ENCODE data around the gene DOK5. TPM values are rescaled to one million over a fixed set of nuclear protein-coding genes. Genes with fewer than 3 reads are reported as not detected.

Gene DOK5
- total RNA-seq, 1 donor from 2014 or later = 3.0 TPM

GRCh38 chr20:54494303-54495006, 19.1 kb downstream of the DOK5 start:
- DNase-seq (ENCODE audit: missing footprints) = no peak
- intact Hi-C loops (cut with DNase I) = no loop called here
- ATAC-seq = no peak

GRCh38 chr20:54497931-54498718, 22.7 kb downstream of the DOK5 start:
- intact Hi-C loops (cut with DNase I) = no loop called here
- no peak for ATAC-seq

GRCh38 chr20:54499111-54499510, 23.7 kb downstream of the DOK5 start:
- no peak for ATAC-seq
- intact Hi-C loops (cut with DNase I) = no loop called here
- no peak for DNase-seq (ENCODE audit: missing footprints)

More at GRCh38 chr20:54497931-54498718, 22.7 kb downstream of the DOK5 start:
- no peak for DNase-seq (ENCODE audit: missing footprints)

- DNase-seq (ENCODE audit: missing footprints) = no peak
- no peak for ATAC-seq
- intact Hi-C loops (cut with DNase I) = no loop called here
These were observed 26.8 kb downstream of the DOK5 start for GRCh38 chr20:54502179-54502578.

GRCh38 chr20:54506643-54507042, 31.2 kb downstream of the DOK5 start:
- intact Hi-C loops (cut with DNase I) = no loop called here
- DNase-seq (ENCODE audit: missing footprints) = no peak
- no peak for ATAC-seq

- ATAC-seq = no peak
- DNase-seq (ENCODE audit: missing footprints) = peak; percentile 55
- intact Hi-C loops (cut with DNase I) = no loop called here
These were observed 35.2 kb downstream of the DOK5 start for GRCh38 chr20:54510541-54511129.

- no peak for ATAC-seq
These were observed 37.3 kb downstream of the DOK5 start for GRCh38 chr20:54512694-54513093.

GRCh38 chr20:54514028-54514607, 38.7 kb downstream of the DOK5 start:
- intact Hi-C loops (cut with DNase I) = no loop called here
- ATAC-seq = no peak

More at GRCh38 chr20:54512694-54513093, 37.3 kb downstream of the DOK5 start:
- intact Hi-C loops (cut with DNase I) = no loop called here
- DNase-seq (ENCODE audit: missing footprints) = no peak

GRCh38 chr20:54515793-54516628, 40.6 kb downstream of the DOK5 start:
- DNase-seq (ENCODE audit: missing footprints) = no peak
- no peak for ATAC-seq
- intact Hi-C loops (cut with DNase I) = no loop called here

More at GRCh38 chr20:54514028-54514607, 38.7 kb downstream of the DOK5 start:
- no peak for DNase-seq (ENCODE audit: missing footprints)

- ATAC-seq = no peak
- DNase-seq (ENCODE audit: missing footprints) = no peak
- intact Hi-C loops (cut with DNase I) = no loop called here
These were observed 42.0 kb downstream of the DOK5 start for GRCh38 chr20:54517241-54517975.

GRCh38 chr20:54524849-54525248, 49.5 kb downstream of the DOK5 start:
- DNase-seq (ENCODE audit: missing footprints) (no peak), ATAC-seq (peak; percentile 72)
- intact Hi-C loops (cut with DNase I) = no loop called here

- ATAC-seq (no peak), DNase-seq (ENCODE audit: missing footprints) (no peak)
- intact Hi-C loops (cut with DNase I) = no loop called here
These were observed 50.7 kb downstream of the DOK5 start for GRCh38 chr20:54525916-54526590.

GRCh38 chr20:54526801-54527200, 51.4 kb downstream of the DOK5 start:
- ATAC-seq = no peak
- intact Hi-C loops (cut with DNase I) = no loop called here
- DNase-seq (ENCODE audit: missing footprints) = no peak

GRCh38 chr20:54532573-54532972, 57.2 kb downstream of the DOK5 start:
- DNase-seq (ENCODE audit: missing footprints) (no peak), ATAC-seq (no peak)
- intact Hi-C loops (cut with DNase I) = no loop called here

GRCh38 chr20:54534101-54534500, 58.7 kb downstream of the DOK5 start:
- ATAC-seq (no peak), DNase-seq (ENCODE audit: missing footprints) (no peak)
- intact Hi-C loops (cut with DNase I) = no loop called here

GRCh38 chr20:54535033-54535432, 59.6 kb downstream of the DOK5 start:
- intact Hi-C loops (cut with DNase I) = no loop called here
- DNase-seq (ENCODE audit: missing footprints) (no peak), ATAC-seq (no peak)

GRCh38 chr20:54535746-54536145, 60.4 kb downstream of the DOK5 start:
- ATAC-seq = no peak
- intact Hi-C loops (cut with DNase I) = no loop called here
- DNase-seq (ENCODE audit: missing footprints) = no peak
